Stimulated activated CD8-positive, alpha-beta memory T cell treated with anti-CD3 and anti-CD28 coated beads, Interleukin-4, amount 100 ng/mL, for 24 hours (primary cell): Measurements from ENCODE around the gene CAMSAP3.
A peak's percentile ranks its signal among the peaks of the same experiment; 100 is the strongest.
"Not testable (repeated sequence)": the region's sequence is repeated elsewhere in the genome, so short reads cannot be mapped to it uniquely, and the experiment has no call there.

Experiments
- DNase-seq: peaks from one replicate; pipeline ENCODE4 v3.0.0-alpha.2; 2020; ENCODE audit warnings: low read depth

CAMSAP3 gene

GRCh38 chr19:7595466-7596133 is at the start of gene CAMSAP3:
TSS of gene CAMSAP3 (plus strand) at chr19:7595863. CDS start at chr19:7596003, 140 bp downstream.
- peak; percentile 26 for DNase-seq

- no peak for DNase-seq
These were observed 49.8 kb upstream of the CAMSAP3 start for GRCh38 chr19:7545904-7546303.

- no peak for DNase-seq
These were observed 48.5 kb upstream of the CAMSAP3 start for GRCh38 chr19:7547159-7547558.

- no peak for DNase-seq
These were observed 46.1 kb upstream of the CAMSAP3 start for GRCh38 chr19:7549429-7550148.

- no peak for DNase-seq
These were observed 45.4 kb upstream of the CAMSAP3 start for GRCh38 chr19:7550169-7550770.

- no peak for DNase-seq
These were observed 44.5 kb upstream of the CAMSAP3 start for GRCh38 chr19:7550987-7551761.

GRCh38 chr19:7552781-7553180 is 42.9 kb upstream of the CAMSAP3 start:
- no peak for DNase-seq

GRCh38 chr19:7554565-7554964 is 41.1 kb upstream of the CAMSAP3 start:
- DNase-seq: no peak

GRCh38 chr19:7554990-7555864 is 40.4 kb upstream of the CAMSAP3 start:
- no peak for DNase-seq

GRCh38 chr19:7556696-7557315 is 38.9 kb upstream of the CAMSAP3 start:
- DNase-seq: no peak

GRCh38 chr19:7558667-7559066 is 37.0 kb upstream of the CAMSAP3 start:
- DNase-seq: no peak

- no peak for DNase-seq
These were observed 36.6 kb upstream of the CAMSAP3 start for GRCh38 chr19:7559102-7559501.

- DNase-seq: no peak
These were observed 35.4 kb upstream of the CAMSAP3 start for GRCh38 chr19:7560255-7560654.

- DNase-seq: no peak
These were observed 34.3 kb upstream of the CAMSAP3 start for GRCh38 chr19:7561325-7561724.

GRCh38 chr19:7562646-7563393 is 32.8 kb upstream of the CAMSAP3 start:
- DNase-seq: no peak

GRCh38 chr19:7564866-7565265 is 30.8 kb upstream of the CAMSAP3 start:
- DNase-seq: no peak

GRCh38 chr19:7565332-7565731 is 30.3 kb upstream of the CAMSAP3 start:
- no peak for DNase-seq

- DNase-seq: no peak
These were observed 24.9 kb upstream of the CAMSAP3 start for GRCh38 chr19:7570761-7571160.

- DNase-seq: no peak
These were observed 20.1 kb upstream of the CAMSAP3 start for GRCh38 chr19:7575434-7576040.

GRCh38 chr19:7577422-7577821 is 18.2 kb upstream of the CAMSAP3 start:
- DNase-seq: not testable (repeated sequence)
